K562 (cell line): ENCODE results near the gene PGRMC2. TPM values are rescaled to one million over a fixed set of nuclear protein-coding genes. Genes with fewer than 3 reads are reported as not detected.

Experiments
- ATAC-seq: fragments of 200-7000 bp; cut with Tn5 transposase; 3 replicates; pipeline ENCODE4 v1.9.1; 2020; ENCODE audit warnings: moderate library complexity
- BruUV-seq: library from RNA; stranded (reverse); fragments of 400-500 nt; replicated peaks from 2 replicates; lab custom pipeline; 2021; lab: Mats Ljungman, UMichigan
- CTCF ChIA-PET: fragments of 300-600 bp; formaldehyde crosslinking; extraction: SDS; loops from one replicate; lab custom pipeline; 2021; ENCODE audit warnings: low intra/inter-chr PET ratio; lab: Yijun Ruan, JAX
- POLR2A ChIA-PET: fragments of 300-600, 350-650 bp; sonication (Branson Sonifier 250); formaldehyde crosslinking; extraction: SDS; loops from one replicate; lab custom pipeline; 2021; ENCODE audit warnings: antibody characterized with exemption, inconsistent platforms; lab: Yijun Ruan, JAX
- DNase-seq, 4 experiments: peaks; one replicate each; pipeline versions ENCODE4 v3.0.0 to v3.0.0-alpha.2; 2011 to 2018; ENCODE audit warnings: low spot score in 3 of 4, mixed read lengths in 3 of 4; ENCODE audit errors: extremely low read depth in 1 of 4
- FAIRE-seq: peaks from 2 replicates; lab custom pipeline; 2011; peaks lifted over from hg19 to GRCh38; lab: Jason Lieb, UNC
- H2AFZ ChIP-seq: 2 replicates; pipeline ENCODE4 v1.6.0; 2011; ENCODE audit warnings: low read depth, low read length, control low read depth, inconsistent platforms
- H3K27ac ChIP-seq: fragments of 200-600 bp; 3 replicates; pipeline ENCODE4 v1.8.0; 2011; ENCODE audit warnings: low read depth, mild to moderate bottlenecking, control low read depth, inconsistent platforms, low read length, moderate library complexity, mixed read lengths; ENCODE audit errors: extremely low read depth
- H3K27me3 ChIP-seq, 2 experiments: fragments of 300-600 bp in 1 of 2; 2 replicates in 1 of 2; 3 replicates in 1 of 2; pipeline versions ENCODE4 v1.6.0 to v1.8.0; 2011; ENCODE audit warnings: inconsistent platforms in 2 of 2, low read length in 2 of 2, mild to moderate bottlenecking in 1 of 2, mixed read lengths in 1 of 2, moderate library complexity in 1 of 2; ENCODE audit not compliant: control insufficient read depth in 2 of 2, insufficient read depth in 2 of 2
- H3K36me3 ChIP-seq: fragments of 300-600 bp; 3 replicates; pipeline ENCODE4 v1.8.0; 2011; ENCODE audit warnings: mild to moderate bottlenecking, low read length, inconsistent platforms; ENCODE audit not compliant: control insufficient read depth, insufficient read depth
- H3K4me1 ChIP-seq, 2 experiments: fragments of 200-600 bp in 1 of 2; replicated peaks in 1 of 2; 2 replicates in 1 of 2; 3 replicates in 1 of 2; pipeline versions ENCODE4 v1.5.1 to v1.8.0; 2011; ENCODE audit warnings: inconsistent platforms in 2 of 2, low read length in 2 of 2, mild to moderate bottlenecking in 1 of 2, mixed read lengths in 1 of 2, moderate library complexity in 1 of 2; ENCODE audit not compliant: control insufficient read depth in 2 of 2, insufficient read depth in 2 of 2
- H3K4me2 ChIP-seq: 2 replicates; pipeline ENCODE4 v1.6.1; 2011; ENCODE audit warnings: low read length, control low read depth, inconsistent platforms, mixed read lengths; ENCODE audit not compliant: insufficient read depth
- H3K4me3 ChIP-seq: fragments of 200-600 bp; sonication (generic), shearing (Covaris generic); 2 replicates; pipeline ENCODE4 v1.5.1; 2016; ENCODE audit warnings: control low read depth, inconsistent platforms
- H3K79me2 ChIP-seq: fragments of 200-600 bp; 3 replicates; pipeline ENCODE4 v1.8.0; 2011; ENCODE audit warnings: low read length, inconsistent platforms; ENCODE audit not compliant: control insufficient read depth, insufficient read depth
- H3K9ac ChIP-seq, 2 experiments: 2 replicates each; pipeline versions ENCODE4 v1.6.0 to v1.6.1; 2011; ENCODE audit warnings: low read depth in 2 of 2, low read length in 2 of 2, control low read depth in 1 of 2, inconsistent platforms in 1 of 2, mild to moderate bottlenecking in 1 of 2, mixed read lengths in 1 of 2; ENCODE audit not compliant: insufficient read depth in 1 of 2
- H3K9me1 ChIP-seq: one replicate; pipeline ENCODE4 v1.6.0; 2011; ENCODE audit warnings: inconsistent platforms, mild to moderate bottlenecking, low read length, moderate library complexity; ENCODE audit not compliant: control insufficient read depth, insufficient read depth
- H3K9me3 ChIP-seq: replicated peaks from 2 replicates; pipeline ENCODE4 v1.5.1; 2011; ENCODE audit warnings: low read depth, low read length, inconsistent platforms; ENCODE audit not compliant: control insufficient read depth, insufficient read depth
- H4K20me1 ChIP-seq: replicated peaks from 2 replicates; pipeline ENCODE4 v1.6.1; 2011; ENCODE audit warnings: low read length, inconsistent platforms, mixed read lengths; ENCODE audit not compliant: control insufficient read depth, insufficient read depth
- ARNT ChIP-seq, 2 experiments: fragments of 450-650 bp; IDR thresholded peaks; 2 replicates each; pipeline ENCODE4 v1.6.1; 2016; ENCODE audit warnings: mild to moderate bottlenecking in 1 of 2
- ATF1 ChIP-seq, 2 experiments: fragments of 450-650 bp in 1 of 2; IDR thresholded peaks; 2 replicates each; pipeline ENCODE4 v1.6.1; 2016; ENCODE audit warnings: missing compliant biosample characterization in 1 of 2, missing genetic modification characterization in 1 of 2
- BCOR ChIP-seq: fragments of 450-650 bp; IDR thresholded peaks from 2 replicates; pipeline ENCODE4 v1.6.1; 2016
- CTBP1 ChIP-seq: fragments of 450-650 bp; IDR thresholded peaks from 2 replicates; pipeline ENCODE4 v1.6.1; 2016; ENCODE audit warnings: borderline replicate concordance
- FIP1L1 ChIP-seq: fragments of 200-400 bp; formaldehyde crosslinking; IDR thresholded peaks from 2 replicates; pipeline ENCODE4 v1.6.1; 2018; ENCODE audit warnings: mild to moderate bottlenecking, low read depth, low read length; ENCODE audit not compliant: poor library complexity, severe bottlenecking
- GABPA ChIP-seq: fragments of 200-800 bp; sonication (Bioruptor generic); conservative IDR thresholded peaks from 2 replicates; pipeline ENCODE4 v1.6.1; 2016; ENCODE audit warnings: low read depth, missing genetic modification characterization, missing compliant biosample characterization
- HDAC1 ChIP-seq, 2 experiments: fragments of 450-650 bp; IDR thresholded peaks; 2 replicates each; pipeline ENCODE4 v1.6.1; 2016 to 2017; ENCODE audit warnings: inconsistent platforms in 1 of 2, mild to moderate bottlenecking in 1 of 2, moderate library complexity in 1 of 2
- HNRNPL ChIP-seq: fragments of 200-400 bp; formaldehyde crosslinking; IDR thresholded peaks from 2 replicates; pipeline ENCODE4 v1.6.1; 2017; ENCODE audit warnings: low read depth, mild to moderate bottlenecking, low read length
- KDM5B ChIP-seq: fragments of 200-600 bp; sonication (generic); IDR thresholded peaks from 2 replicates; pipeline ENCODE4 v1.6.1; 2012; ENCODE audit warnings: low read depth, mild to moderate bottlenecking, moderate library complexity, low read length, control low read depth, inconsistent platforms; ENCODE audit not compliant: insufficient replicate concordance
- NKRF ChIP-seq: fragments of 450-650 bp; IDR thresholded peaks from 2 replicates; pipeline ENCODE4 v1.6.1; 2016; ENCODE audit warnings: borderline replicate concordance
- PPARD ChIP-seq: fragments of 250-450 bp; sonication (Bioruptor Pico); IDR thresholded peaks from 2 replicates; pipeline ENCODE4 v1.8.0; 2022; ENCODE audit warnings: inconsistent platforms, mild to moderate bottlenecking, moderate library complexity
- RBBP5 ChIP-seq: fragments of 200-600 bp; sonication (generic); IDR thresholded peaks from 2 replicates; pipeline ENCODE4 v1.6.1; 2012; ENCODE audit warnings: borderline replicate concordance, mild to moderate bottlenecking, low read length, control low read depth, inconsistent platforms; ENCODE audit not compliant: insufficient read depth, poor library complexity, severe bottlenecking
- SAP30 ChIP-seq: fragments of 200-600 bp; sonication (generic); IDR thresholded peaks from 2 replicates; pipeline ENCODE4 v1.6.1; 2012; ENCODE audit warnings: borderline replicate concordance, low read depth, mild to moderate bottlenecking, moderate library complexity, low read length, control low read depth, inconsistent platforms; ENCODE audit not compliant: insufficient read depth, poor library complexity, severe bottlenecking
- TEAD2 ChIP-seq: fragments of 450-650 bp; IDR thresholded peaks from 2 replicates; pipeline ENCODE4 v1.6.1; 2016; ENCODE audit warnings: missing genetic modification characterization, control low read depth, missing compliant biosample characterization
- ZFP1 ChIP-seq: fragments of 450-650 bp; formaldehyde crosslinking; IDR thresholded peaks from 2 replicates; pipeline ENCODE4 v1.4.0; 2020; ENCODE audit warnings: mild to moderate bottlenecking, mixed read lengths
- ZNF23 ChIP-seq: fragments of 250-450 bp; sonication (Bioruptor Pico); IDR thresholded peaks from 2 replicates; pipeline ENCODE4 v1.4.0; 2020; ENCODE audit warnings: mild to moderate bottlenecking
- ZNF384 ChIP-seq: IDR thresholded peaks from 2 replicates; pipeline ENCODE4 v1.6.1; 2012; ENCODE audit warnings: low read depth, low read length, improper control_type of control experiment
- ZNF431 ChIP-seq: sonication (generic); formaldehyde crosslinking; IDR thresholded peaks from 2 replicates; pipeline ENCODE4 v1.8.0; 2022; ENCODE audit warnings: mild to moderate bottlenecking, missing genetic modification reagents
- WGBS: fragments of 100-300 bp; shearing (Covaris generic); methylation state at CpG from one replicate; pipeline ENCODE4 v1.1.6; 2016; ENCODE audit warnings: low coverage, mixed read lengths; ENCODE audit not compliant: insufficient coverage; ENCODE audit errors: missing lambda C conversion rate; 5-methylcytosine and 5-hydroxymethylcytosine counted together
- in situ Hi-C: fragments of 300-500 bp; cut with MboI; formaldehyde crosslinking; loops from 4 replicates; pipeline ENCODE4 v1.15.0; 2018; ENCODE audit warnings: inconsistent platforms, mixed read lengths
- intact Hi-C: fragments of 100-400 bp; cut with micrococcal nuclease; formaldehyde crosslinking; loops from 2 replicates; pipeline ENCODE4 v1.14.2; 2022
- polyA plus RNA-seq, 8 experiments: library from polyadenylated mRNA; depleted of rRNA in 4 of 8; stranded (reverse) in 5 of 8; unstranded in 3 of 8; fragments of >200 nt; fragmentation: Nextera tagmentation in 2 of 8; fragmentation: Illumina TruSeq in 1 of 8; extraction: Ambion mirVana in 2 of 8; extraction: Trizol in 1 of 8; gene quantifications; 2 replicates each; pipeline versions ENCODE4 v1.2.1 to v1.2.3, GENCODE V29; 2011 to 2014; ENCODE audit warnings: inconsistent platforms in 1 of 8, missing spikeins in 1 of 8
- total RNA-seq, 7 experiments: library from RNA; depleted of rRNA in 6 of 7; stranded (reverse); fragments of >200 nt in 6 of 7; fragmentation: Illumina TruSeq in 2 of 7; extraction: Trizol in 2 of 7; gene quantifications; 2 replicates each; pipeline versions ENCODE4 v1.2.1 to v1.2.3, GENCODE V29; 2011 to 2021; ENCODE audit warnings: low replicate concordance in 1 of 7
- TF ChIP-seq, protein P1 (sequence below), 3 experiments: fragments of 200-800 bp in 1 of 3; sonication (Bioruptor generic) in 1 of 3; sonication (generic) in 1 of 3; formaldehyde crosslinking in 1 of 3; IDR thresholded peaks; 2 replicates each; pipeline versions ENCODE4 v1.6.1 to v1.8.0; 2016 to 2022; ENCODE audit warnings: mild to moderate bottlenecking in 2 of 3, missing compliant biosample characterization in 2 of 3, missing genetic modification characterization in 2 of 3, missing genetic modification reagents in 1 of 3

The PGRMC2 gene
- total and polyA plus RNA-seq, 9 of the 15 experiments (the other 6 are each of a cell fraction or from before 2014, with no cell fraction given) = 12.4 to 81.3 (median 22.7) TPM

- peak; percentile 4 for ATAC-seq
- H3K36me3 ChIP-seq = peaks cover 26% of the 10 kb centered on the region
- H3K27ac ChIP-seq = peak overlapping the region; percentile 89
- H3K79me2 ChIP-seq = peaks cover 81% of the 10 kb centered on the region
- H4K20me1 ChIP-seq = 0 out of 2 replicates have a peak, but pooled peaks cover 5% of the 10 kb centered on the region
- H3K27me3 ChIP-seq = no peaks in the 10 kb centered on the region
- ChIA-PET POLR2A (interaction anchor here (0.6 to 1.7 kb wide), 4 partner anchors 11 to 1022 kb away, joined by 3 to 8 read pairs (median 5); no protein-coding TSS in a partner anchor), CTCF (no interaction called here)
- peak overlapping the region; percentile 78 for H3K4me2 ChIP-seq
- in situ Hi-C loops = no loop called here
- intact Hi-C loops = loop anchor here (5.0 to 10.0 kb wide), 5 partner anchors 222 to 811 kb away; partner anchors contain the start of genes C4orf33 and LARP1B
- no peaks in the 10 kb centered on the region for H3K9me3 ChIP-seq
- peak overlapping the region; percentile 59 for H3K4me3 ChIP-seq
- no peaks in the 10 kb centered on the region for H3K9me1 ChIP-seq
- DNase-seq = peak; percentile 33 to 56 (median 42)
- peaks cover 4 to 24% of the 10 kb centered on the region in 2 experiments for H3K4me1 ChIP-seq
- WGBS = 0% methylated on average over 10 of the region's 11 CpGs
- TSS peak; percentile 50 for BruUV-seq
- no peak overlapping the region for H2AFZ ChIP-seq
- FAIRE-seq = no peak
- H3K9ac ChIP-seq = peak overlapping the region; percentile 65 to 96
- TF ChIP-seq SAP30 = peak; percentile 36
- TF ChIP-seq PPARD (CRISPR knock-in tag) = no peak
- peak; percentile 28; the same call in 1 of the 2 replicates for TF ChIP-seq NKRF
- TF ChIP-seq, protein P1, sequence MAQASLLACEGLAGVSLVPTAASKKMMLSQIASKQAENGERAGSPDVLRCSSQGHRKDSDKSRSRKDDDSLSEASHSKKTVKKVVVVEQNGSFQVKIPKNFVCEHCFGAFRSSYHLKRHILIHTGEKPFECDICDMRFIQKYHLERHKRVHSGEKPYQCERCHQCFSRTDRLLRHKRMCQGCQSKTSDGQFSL (CRISPR knock-in tag; IDR thresholded peaks at IDR 0.05) = no peak
- TF ChIP-seq, protein P1 (tag; IDR thresholded peaks at IDR 0.05) = no peak
- TF ChIP-seq CTBP1 = no peak
- TF ChIP-seq ZFP1 (CRISPR knock-in tag) = peak; percentile 39; the same call in 1 of the 2 replicates
- no peak for TF ChIP-seq TEAD2 (tag)
- TF ChIP-seq GABPA = no peak
- TF ChIP-seq ARNT (IDR thresholded peaks at IDR 0.05) = 0 out of 4 replicates have a peak, but pooled peaks of 1 of the 2 experiments have one; percentile 15
- TF ChIP-seq KDM5B = peak; percentile 55
- TF ChIP-seq HDAC1 (IDR thresholded peaks at IDR 0.05) = peak in 1 of 2 experiments; percentile 25; a peak in 1 of 4 replicates
- TF ChIP-seq ZNF384 = peak; percentile 90
- no peak for TF ChIP-seq ZNF23 (CRISPR knock-in tag)
- TF ChIP-seq HNRNPL = no peak
- peak; percentile 42; the same call in 1 of the 2 replicates for TF ChIP-seq BCOR
- no peak for TF ChIP-seq FIP1L1
- no peak for TF ChIP-seq ATF1 (CRISPR knock-in tag; IDR thresholded peaks at IDR 0.05)
- peak; percentile 24; the same call in 1 of the 2 replicates for TF ChIP-seq ATF1 (tag; IDR thresholded peaks at IDR 0.05)
- no peak for TF ChIP-seq ZNF431 (CRISPR knock-in tag)
- TF ChIP-seq RBBP5 = no peak
Measured at GRCh38 chr4:128286474-128287058, 1.0 kb downstream of the PGRMC2 start.
